Keratinocyte (primary cell): ENCODE results near the gene GSK3A. TPM values are rescaled to one million over a fixed set of nuclear protein-coding genes. Genes with fewer than 3 reads are reported as not detected.

ENCODE experiments used
- DNase-seq: peaks from one replicate; pipeline ENCODE4 v3.0.0-alpha.2; 2011; ENCODE audit warnings: low read depth, missing footprints, low spot score
- FAIRE-seq: peaks from 2 replicates; lab custom pipeline; 2011; peaks lifted over from hg19 to GRCh38; lab: Jason Lieb, UNC
- H2AFZ ChIP-seq: 2 replicates; pipeline ENCODE4 v1.6.0; 2012; ENCODE audit warnings: low read length, control low read depth, inconsistent platforms; ENCODE audit not compliant: control insufficient read depth
- H3K27ac ChIP-seq: 2 replicates; pipeline ENCODE4 v1.5.1; 2011; ENCODE audit warnings: low read length; ENCODE audit not compliant: control insufficient read depth, insufficient read depth
- H3K27me3 ChIP-seq: 3 replicates; pipeline ENCODE4 v1.6.0; 2011; ENCODE audit warnings: low read length; ENCODE audit not compliant: control insufficient read depth, insufficient read depth; ENCODE audit errors: extremely low read depth
- H3K36me3 ChIP-seq, 2 experiments: 2 replicates in 1 of 2; 3 replicates in 1 of 2; pipeline ENCODE4 v1.5.1; 2011; ENCODE audit warnings: low read length in 2 of 2, mild to moderate bottlenecking in 1 of 2; ENCODE audit not compliant: control insufficient read depth in 2 of 2, insufficient read depth in 2 of 2; ENCODE audit errors: extremely low read depth in 1 of 2
- H3K4me1 ChIP-seq: 3 replicates; pipeline ENCODE4 v1.5.1; 2011; ENCODE audit warnings: low read length; ENCODE audit not compliant: control insufficient read depth, insufficient read depth; ENCODE audit errors: extremely low read depth
- H3K4me2 ChIP-seq: 3 replicates; pipeline ENCODE4 v1.6.0; 2011; ENCODE audit warnings: low read depth, low read length; ENCODE audit not compliant: control insufficient read depth, insufficient read depth; ENCODE audit errors: extremely low read depth
- H3K4me3 ChIP-seq, 3 experiments: fragments of 200-600 bp in 1 of 3; sonication (generic) in 1 of 3; 2 replicates in 2 of 3; 3 replicates in 1 of 3; pipeline ENCODE4 v1.5.1; 2011 to 2016; ENCODE audit warnings: low read length in 3 of 3, mild to moderate bottlenecking in 3 of 3, control low read depth in 2 of 3, inconsistent platforms in 1 of 3, low read depth in 1 of 3, mixed read lengths in 1 of 3, mixed run types in 1 of 3, moderate library complexity in 1 of 3; ENCODE audit not compliant: control insufficient read depth in 2 of 3, insufficient read depth in 2 of 3; ENCODE audit errors: extremely low read depth in 1 of 3
- H3K79me2 ChIP-seq: 2 replicates; pipeline ENCODE4 v1.6.0; 2012; ENCODE audit warnings: low read length; ENCODE audit not compliant: control insufficient read depth, insufficient read depth
- H3K9ac ChIP-seq: 3 replicates; pipeline ENCODE4 v1.6.0; 2011; ENCODE audit warnings: low read length; ENCODE audit not compliant: control insufficient read depth, insufficient read depth; ENCODE audit errors: extremely low read depth
- H3K9me1 ChIP-seq: 3 replicates; pipeline ENCODE4 v1.6.0; 2011; ENCODE audit warnings: low read length; ENCODE audit not compliant: control insufficient read depth, insufficient read depth; ENCODE audit errors: extremely low read depth
- H3K9me3 ChIP-seq: 2 replicates; pipeline ENCODE4 v1.5.1; 2012; ENCODE audit warnings: low read depth, low read length; ENCODE audit not compliant: control insufficient read depth
- H4K20me1 ChIP-seq: 3 replicates; pipeline ENCODE4 v1.6.0; 2011; ENCODE audit warnings: low read length; ENCODE audit not compliant: control insufficient read depth, insufficient read depth; ENCODE audit errors: extremely low read depth
- CTCF ChIP-seq, 3 experiments: IDR thresholded peaks in 1 of 3; conservative IDR thresholded peaks in 1 of 3; optimal IDR thresholded peaks in 1 of 3; 2 replicates in 2 of 3; 3 replicates in 1 of 3; pipeline versions ENCODE3 to v1.5.1; 2011; ENCODE audit warnings: low read length in 3 of 3, mild to moderate bottlenecking in 3 of 3, moderate library complexity in 2 of 3, control low read depth in 1 of 3, inconsistent platforms in 1 of 3; ENCODE audit not compliant: insufficient read depth in 2 of 3; ENCODE audit errors: extremely low read depth in 1 of 3
- EZH2 ChIP-seq: IDR thresholded peaks from one replicate; pipeline ENCODE4 v1.6.1; 2012; ENCODE audit warnings: inconsistent platforms, mild to moderate bottlenecking, low read length, moderate library complexity
- dilution Hi-C: fragments of 300-500 bp; cut with MboI; formaldehyde crosslinking; loops from one replicate; pipeline ENCODE4 v1.7.0; 2020; ENCODE audit warnings: low sequenced_read_pairs; ENCODE audit not compliant: extremely low pct_ligation_motif_present
- polyA plus RNA-seq, 5 experiments: library from polyadenylated mRNA; depleted of rRNA in 3 of 5; stranded (reverse) in 3 of 5; stranded (forward) in 1 of 5; unstranded in 1 of 5; fragments of >200 nt; gene quantifications; 1 replicate in 1 of 5; 2 replicates in 3 of 5; 3 replicates in 1 of 5; pipeline versions ENCODE4 v1.2.1 to v1.2.3, GENCODE V29; 2011 to 2012; ENCODE audit warnings: missing spikeins in 2 of 5, low read depth in 1 of 5, low replicate concordance in 1 of 5

Gene GSK3A
- polyA plus RNA-seq, 1 donor (not counting 4 experiments of a cell fraction or from before 2014, with no cell fraction given), result 36.9 TPM

- no peaks in the 10 kb centered on the region for H3K9me1 ChIP-seq
- no peaks in the 10 kb centered on the region for H3K9me3 ChIP-seq
- peak overlapping the region; percentile 22 for H3K9ac ChIP-seq
- dilution Hi-C loops, result no loop called here
- no peaks in the 10 kb centered on the region for H4K20me1 ChIP-seq
- H3K36me3 ChIP-seq, result peaks cover 23 to 33% of the 10 kb centered on the region in 2 experiments
- no peaks in the 10 kb centered on the region for H3K27me3 ChIP-seq
- peaks cover 21% of the 10 kb centered on the region for H3K79me2 ChIP-seq
- FAIRE-seq (no peak), DNase-seq (no peak)
- H3K4me2 ChIP-seq, result peak overlapping the region; percentile 28
- no peak overlapping the region for H3K27ac ChIP-seq
- no peak for TF ChIP-seq CTCF (optimal IDR thresholded peaks at IDR 0.05 in 1 of 3, IDR thresholded peaks at IDR 0.05 in 1 of 3, conservative IDR thresholded peaks at IDR 0.05 in 1 of 3; ENCODE audit: extremely low read depth in 1 of 3, insufficient read depth in 2 of 3, low read length in 3 of 3)
- no peak for TF ChIP-seq EZH2
- H3K4me1 ChIP-seq, result peaks cover 39% of the 10 kb centered on the region
- H2AFZ ChIP-seq, result no peak overlapping the region
- no peak overlapping the region for H3K4me3 ChIP-seq
These were observed 43.6 kb upstream of the GSK3A start for GRCh38 chr19:42285988-42286348.

DNA sequence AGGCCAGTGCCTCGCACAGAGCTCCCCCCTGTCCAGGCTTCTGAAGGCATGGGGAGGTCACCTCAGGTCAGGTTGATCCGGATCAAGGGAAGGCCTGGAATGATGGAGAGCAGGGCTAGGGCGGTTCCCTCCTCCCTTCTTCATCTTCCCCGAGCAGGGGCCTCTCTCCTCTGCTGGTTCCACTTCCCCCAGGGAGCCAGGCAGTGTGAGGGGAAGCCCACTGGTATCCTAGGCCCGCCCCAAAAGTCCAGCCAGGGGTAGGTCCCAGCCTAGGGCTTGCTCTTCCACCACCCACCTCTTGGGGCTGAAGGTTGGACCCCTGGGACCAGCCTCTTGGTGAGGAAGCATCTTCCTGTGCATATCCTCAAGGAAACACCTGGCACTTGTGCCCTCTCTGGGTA is 43.1 kb upstream of the GSK3A start:
- Histone ChIP-seq H3K9me1 (no peaks in the 10 kb centered on the region), H3K4me2 (peak overlapping the region; percentile 28), H3K36me3 (peaks cover 20 to 29% of the 10 kb centered on the region in 2 experiments), H3K79me2 (peaks cover 21% of the 10 kb centered on the region), H3K4me3 (no peak overlapping the region), H3K9me3 (no peaks in the 10 kb centered on the region), H4K20me1 (no peaks in the 10 kb centered on the region), H3K27me3 (no peaks in the 10 kb centered on the region), H3K4me1 (peaks cover 38% of the 10 kb centered on the region), H2AFZ (no peak overlapping the region), H3K9ac (no peak overlapping the region), H3K27ac (no peak overlapping the region)
- no peak for DNase-seq
- FAIRE-seq, result no peak
- dilution Hi-C loops, result no loop called here
- no peak for TF ChIP-seq EZH2
- no peak for TF ChIP-seq CTCF (optimal IDR thresholded peaks at IDR 0.05 in 1 of 3, IDR thresholded peaks at IDR 0.05 in 1 of 3, conservative IDR thresholded peaks at IDR 0.05 in 1 of 3; ENCODE audit: extremely low read depth in 1 of 3, insufficient read depth in 2 of 3, low read length in 3 of 3)
